HEK293 (cell line): ENCODE data around the gene HSP90AA1.

Source experiments
- CTCF ChIA-PET: fragments of 350-600 bp; formaldehyde crosslinking; extraction: SDS; loops from one replicate; lab custom pipeline; 2021; ENCODE audit warnings: antibody characterized with exemption; lab: Yijun Ruan, JAX
- POLR2A ChIA-PET: fragments of 300-600 bp; formaldehyde crosslinking; extraction: SDS; loops from one replicate; lab custom pipeline; 2020; ENCODE audit warnings: antibody characterized with exemption, inconsistent platforms; lab: Yijun Ruan, JAX
- H3K27ac ChIP-seq: fragments of 200-500 bp; sonication (Bioruptor generic); 2 replicates; pipeline ENCODE4 v1.5.1; 2014; ENCODE audit warnings: low read depth, low read length, control low read depth, inconsistent platforms; ENCODE audit errors: extremely low read depth
- H3K36me3 ChIP-seq, 2 experiments: fragments of 200-500 bp in 1 of 2; sonication (Bioruptor generic) in 1 of 2; 1 replicate in 1 of 2; 2 replicates in 1 of 2; pipeline ENCODE4 v1.5.1; 2014 to 2017; ENCODE audit warnings: inconsistent platforms in 2 of 2, low read length in 2 of 2; ENCODE audit not compliant: control insufficient read depth in 2 of 2, insufficient read depth in 1 of 2
- H3K4me1 ChIP-seq: fragments of 200-500 bp; sonication (Bioruptor generic); 2 replicates; pipeline ENCODE4 v1.5.1; 2014; ENCODE audit warnings: mild to moderate bottlenecking, low read length, inconsistent platforms; ENCODE audit not compliant: control insufficient read depth, insufficient read depth
- H3K4me3 ChIP-seq: 2 replicates; pipeline ENCODE4 v1.5.1; 2011; ENCODE audit warnings: low read depth, mild to moderate bottlenecking, control low read depth, low read length, moderate library complexity
- H3K9me3 ChIP-seq: fragments of 200-500 bp; sonication (Bioruptor generic); 2 replicates; pipeline ENCODE4 v1.5.1; 2014; ENCODE audit warnings: low read depth, low read length, inconsistent platforms; ENCODE audit not compliant: control insufficient read depth, insufficient read depth
- EGR2 ChIP-seq: fragments of 450-650 bp; formaldehyde crosslinking; IDR thresholded peaks from 2 replicates; pipeline ENCODE4 v1.5.1; 2016; ENCODE audit warnings: low read depth, missing biosample characterization, missing genetic modification characterization
- KLF10 ChIP-seq: fragments of 450-650 bp; IDR thresholded peaks from 2 replicates; pipeline ENCODE4 v1.5.1; 2018; ENCODE audit warnings: missing biosample characterization, mild to moderate bottlenecking, missing genetic modification characterization
- RBAK ChIP-seq: fragments of 450-650 bp; formaldehyde crosslinking; IDR thresholded peaks from 2 replicates; pipeline ENCODE4 v1.5.1; 2016; ENCODE audit warnings: missing biosample characterization, missing genetic modification characterization
- SCRT1 ChIP-seq: fragments of 450-650 bp; formaldehyde crosslinking; IDR thresholded peaks from 2 replicates; pipeline ENCODE4 v1.5.1; 2016; ENCODE audit warnings: missing biosample characterization, missing genetic modification characterization, borderline replicate concordance
- SP2 ChIP-seq: fragments of 450-650 bp; formaldehyde crosslinking; IDR thresholded peaks from 2 replicates; pipeline ENCODE4 v1.5.1; 2016; ENCODE audit warnings: missing biosample characterization, missing genetic modification characterization
- SP3 ChIP-seq: fragments of 450-650 bp; formaldehyde crosslinking; IDR thresholded peaks from 2 replicates; pipeline ENCODE4 v1.5.1; 2016; ENCODE audit warnings: missing biosample characterization, missing genetic modification characterization
- TRIM28 ChIP-seq: IDR thresholded peaks from 2 replicates; pipeline ENCODE4 v1.6.1; 2011; ENCODE audit warnings: low read length, control low read depth, borderline replicate concordance
- ZFP3 ChIP-seq: fragments of 450-650 bp; formaldehyde crosslinking; IDR thresholded peaks from 2 replicates; pipeline ENCODE4 v1.5.1; 2016; ENCODE audit warnings: low read depth, missing biosample characterization, missing genetic modification characterization
- ZFP37 ChIP-seq: fragments of 450-650 bp; formaldehyde crosslinking; IDR thresholded peaks from 2 replicates; pipeline ENCODE4 v1.5.1; 2016; ENCODE audit warnings: missing biosample characterization, missing genetic modification characterization
- ZFP41 ChIP-seq: fragments of 450-650 bp; formaldehyde crosslinking; IDR thresholded peaks from 2 replicates; pipeline ENCODE4 v1.5.1; 2016; ENCODE audit warnings: missing biosample characterization, missing genetic modification characterization, borderline replicate concordance
- ZFP69B ChIP-seq: fragments of 450-650 bp; formaldehyde crosslinking; IDR thresholded peaks from 2 replicates; pipeline ENCODE4 v1.5.1; 2016; ENCODE audit warnings: missing biosample characterization, missing genetic modification characterization
- ZIC2 ChIP-seq: fragments of 450-650 bp; formaldehyde crosslinking; IDR thresholded peaks from 2 replicates; pipeline ENCODE4 v1.5.1; 2016; ENCODE audit warnings: missing biosample characterization, missing genetic modification characterization
- ZNF2 ChIP-seq: fragments of 450-650 bp; formaldehyde crosslinking; IDR thresholded peaks from 2 replicates; pipeline ENCODE4 v1.5.1; 2016; ENCODE audit warnings: missing biosample characterization, missing genetic modification characterization
- ZNF221 ChIP-seq: fragments of 450-650 bp; formaldehyde crosslinking; IDR thresholded peaks from 2 replicates; pipeline ENCODE4 v1.5.1; 2017; ENCODE audit warnings: missing biosample characterization, missing genetic modification characterization, borderline replicate concordance
- ZNF248 ChIP-seq: fragments of 450-650 bp; formaldehyde crosslinking; IDR thresholded peaks from 2 replicates; pipeline ENCODE4 v1.5.1; 2017; ENCODE audit warnings: missing biosample characterization, missing genetic modification characterization
- ZNF311 ChIP-seq: fragments of 450-650 bp; formaldehyde crosslinking; IDR thresholded peaks from 2 replicates; pipeline ENCODE4 v1.5.1; 2017; ENCODE audit warnings: missing biosample characterization, missing genetic modification characterization, borderline replicate concordance
- ZNF341 ChIP-seq: fragments of 450-650 bp; formaldehyde crosslinking; IDR thresholded peaks from 2 replicates; pipeline ENCODE4; 2016; ENCODE audit warnings: low read depth, missing biosample characterization, missing genetic modification characterization
- ZNF394 ChIP-seq: fragments of 450-650 bp; formaldehyde crosslinking; IDR thresholded peaks from 2 replicates; pipeline ENCODE4 v1.5.1; 2016; ENCODE audit warnings: missing biosample characterization, missing genetic modification characterization, mild to moderate bottlenecking, moderate library complexity, borderline replicate concordance
- ZNF426 ChIP-seq: fragments of 450-650 bp; formaldehyde crosslinking; IDR thresholded peaks from 2 replicates; pipeline ENCODE4 v1.5.1; 2017; ENCODE audit warnings: missing biosample characterization, missing genetic modification characterization, mild to moderate bottlenecking, inconsistent platforms, moderate library complexity
- ZNF560 ChIP-seq: fragments of 450-650 bp; formaldehyde crosslinking; IDR thresholded peaks from 2 replicates; pipeline ENCODE4 v1.5.1; 2017; ENCODE audit warnings: missing biosample characterization, missing genetic modification characterization, borderline replicate concordance
- ZNF580 ChIP-seq: fragments of 450-650 bp; formaldehyde crosslinking; IDR thresholded peaks from 2 replicates; pipeline ENCODE4 v1.5.1; 2016; ENCODE audit warnings: missing biosample characterization, missing genetic modification characterization
- ZNF654 ChIP-seq: fragments of 450-650 bp; formaldehyde crosslinking; IDR thresholded peaks from 2 replicates; pipeline ENCODE4 v1.5.1; 2016; ENCODE audit warnings: low read depth, missing biosample characterization, missing genetic modification characterization
- ZNF701 ChIP-seq: fragments of 450-650 bp; formaldehyde crosslinking; IDR thresholded peaks from 2 replicates; pipeline ENCODE4 v1.5.1; 2016; ENCODE audit warnings: missing biosample characterization, missing genetic modification characterization
- ZNF747 ChIP-seq: fragments of 450-650 bp; formaldehyde crosslinking; IDR thresholded peaks from 2 replicates; pipeline ENCODE4 v1.5.1; 2016; ENCODE audit warnings: missing biosample characterization, missing genetic modification characterization
- TF ChIP-seq, protein P1 (sequence below): fragments of 450-650 bp; formaldehyde crosslinking; IDR thresholded peaks from 2 replicates; pipeline ENCODE4 v1.5.1; 2016; ENCODE audit warnings: missing biosample characterization, missing genetic modification characterization
- TF ChIP-seq, protein P2 (sequence below): fragments of 450-650 bp; formaldehyde crosslinking; IDR thresholded peaks from 2 replicates; pipeline ENCODE4 v1.5.1; 2016; ENCODE audit warnings: missing biosample characterization, missing genetic modification characterization
- TF ChIP-seq, protein P3 (sequence below): fragments of 450-650 bp; formaldehyde crosslinking; IDR thresholded peaks from 2 replicates; pipeline ENCODE4 v1.5.1; 2016; ENCODE audit warnings: missing biosample characterization, missing genetic modification characterization

The HSP90AA1 gene

GRCh38 chr14:102063808-102064429 is 22.9 kb downstream of the HSP90AA1 start:
- no peaks in the 10 kb centered on the region for H3K36me3 ChIP-seq
- CTCF ChIA-PET: interaction anchor here (1.9 kb wide), 1 partner anchor 33 kb away, joined by 12 read pairs; no protein-coding TSS in a partner anchor
- no peak for TF ChIP-seq ZNF221
- TF ChIP-seq ZFP41: no peak
- TF ChIP-seq ZIC2 (tag by site-specific recombination): no peak
- no peak for TF ChIP-seq RBAK
- no peak for TF ChIP-seq ZNF426
- TF ChIP-seq, protein P1, sequence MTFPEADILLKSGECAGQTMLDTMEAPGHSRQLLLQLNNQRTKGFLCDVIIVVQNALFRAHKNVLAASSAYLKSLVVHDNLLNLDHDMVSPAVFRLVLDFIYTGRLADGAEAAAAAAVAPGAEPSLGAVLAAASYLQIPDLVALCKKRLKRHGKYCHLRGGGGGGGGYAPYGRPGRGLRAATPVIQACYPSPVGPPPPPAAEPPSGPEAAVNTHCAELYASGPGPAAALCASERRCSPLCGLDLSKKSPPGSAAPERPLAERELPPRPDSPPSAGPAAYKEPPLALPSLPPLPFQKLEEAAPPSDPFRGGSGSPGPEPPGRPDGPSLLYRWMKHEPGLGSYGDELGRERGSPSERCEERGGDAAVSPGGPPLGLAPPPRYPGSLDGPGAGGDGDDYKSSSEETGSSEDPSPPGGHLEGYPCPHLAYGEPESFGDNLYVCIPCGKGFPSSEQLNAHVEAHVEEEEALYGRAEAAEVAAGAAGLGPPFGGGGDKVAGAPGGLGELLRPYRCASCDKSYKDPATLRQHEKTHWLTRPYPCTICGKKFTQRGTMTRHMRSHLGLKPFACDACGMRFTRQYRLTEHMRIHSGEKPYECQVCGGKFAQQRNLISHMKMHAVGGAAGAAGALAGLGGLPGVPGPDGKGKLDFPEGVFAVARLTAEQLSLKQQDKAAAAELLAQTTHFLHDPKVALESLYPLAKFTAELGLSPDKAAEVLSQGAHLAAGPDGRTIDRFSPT (tag by site-specific recombination): no peak
- TF ChIP-seq ZNF701: no peak
- no peak for TF ChIP-seq SP3 (tag by site-specific recombination)
- no peak for TF ChIP-seq ZFP3 (tag by site-specific recombination)
- TF ChIP-seq ZNF580 (tag by site-specific recombination): no peak
- TF ChIP-seq ZNF2 (tag by site-specific recombination): no peak
- no peak for TF ChIP-seq ZNF311 (tag by site-specific recombination)
- no peak for TF ChIP-seq ZNF747 (tag by site-specific recombination)
- TF ChIP-seq ZNF248: no peak
- TF ChIP-seq ZNF560: no peak
- no peak for TF ChIP-seq EGR2 (tag by site-specific recombination)
- no peak for TF ChIP-seq ZFP37 (tag by site-specific recombination)
- no peak for TF ChIP-seq TRIM28
- TF ChIP-seq ZNF654 (tag by site-specific recombination): no peak
- TF ChIP-seq, all 188 proteins: peak for 0
- H3K27ac ChIP-seq: no peak overlapping the region
- H3K9me3 ChIP-seq: no peaks in the 10 kb centered on the region
- H3K4me3 ChIP-seq: no peak overlapping the region
- POLR2A ChIA-PET: interaction anchor here (1.1 to 1.8 kb wide), 4 partner anchors 11 to 16 kb away, joined by 3 to 7 read pairs (median 4); no protein-coding TSS in a partner anchor
- H3K4me1 ChIP-seq: no peaks in the 10 kb centered on the region

GRCh38 chr14:102063109-102063807 is 23.6 kb downstream of the HSP90AA1 start:
- H3K4me1 ChIP-seq: no peaks in the 10 kb centered on the region
- H3K4me3 ChIP-seq: no peak overlapping the region
- H3K27ac ChIP-seq: no peak overlapping the region
- ChIA-PET CTCF (interaction anchor here (0.7 to 1.9 kb wide), 3 partner anchors 33 to 69 kb away, joined by 3 to 12 read pairs (median 4); no protein-coding TSS in a partner anchor), POLR2A (interaction anchor here (0.7 to 1.8 kb wide), 5 partner anchors 12 to 22 kb away, joined by 3 to 7 read pairs (median 5); no protein-coding TSS in a partner anchor)
- H3K9me3 ChIP-seq: no peaks in the 10 kb centered on the region
- H3K36me3 ChIP-seq: no peaks in the 10 kb centered on the region
- TF ChIP-seq ZNF394 (tag by site-specific recombination) (0 out of 2 replicates have a peak, but pooled peaks have one; percentile 14), SCRT1 (tag by site-specific recombination) (no peak), ZFP69B (tag by site-specific recombination) (peak; percentile 91), SP3 (tag by site-specific recombination) (0 out of 2 replicates have a peak, but pooled peaks have one; percentile 25), ZNF341 (tag by site-specific recombination) (0 out of 2 replicates have a peak, but pooled peaks have one; percentile 17), SP2 (tag by site-specific recombination) (0 out of 2 replicates have a peak, but pooled peaks have one; percentile 36), KLF10 (peak; percentile 18; the same call in 1 of the 2 replicates)
- TF ChIP-seq, protein P2, sequence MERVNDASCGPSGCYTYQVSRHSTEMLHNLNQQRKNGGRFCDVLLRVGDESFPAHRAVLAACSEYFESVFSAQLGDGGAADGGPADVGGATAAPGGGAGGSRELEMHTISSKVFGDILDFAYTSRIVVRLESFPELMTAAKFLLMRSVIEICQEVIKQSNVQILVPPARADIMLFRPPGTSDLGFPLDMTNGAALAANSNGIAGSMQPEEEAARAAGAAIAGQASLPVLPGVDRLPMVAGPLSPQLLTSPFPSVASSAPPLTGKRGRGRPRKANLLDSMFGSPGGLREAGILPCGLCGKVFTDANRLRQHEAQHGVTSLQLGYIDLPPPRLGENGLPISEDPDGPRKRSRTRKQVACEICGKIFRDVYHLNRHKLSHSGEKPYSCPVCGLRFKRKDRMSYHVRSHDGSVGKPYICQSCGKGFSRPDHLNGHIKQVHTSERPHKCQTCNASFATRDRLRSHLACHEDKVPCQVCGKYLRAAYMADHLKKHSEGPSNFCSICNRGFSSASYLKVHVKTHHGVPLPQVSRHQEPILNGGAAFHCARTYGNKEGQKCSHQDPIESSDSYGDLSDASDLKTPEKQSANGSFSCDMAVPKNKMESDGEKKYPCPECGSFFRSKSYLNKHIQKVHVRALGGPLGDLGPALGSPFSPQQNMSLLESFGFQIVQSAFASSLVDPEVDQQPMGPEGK (tag by site-specific recombination): peak; percentile 42; the same call in 1 of the 2 replicates
- TF ChIP-seq, protein P3, sequence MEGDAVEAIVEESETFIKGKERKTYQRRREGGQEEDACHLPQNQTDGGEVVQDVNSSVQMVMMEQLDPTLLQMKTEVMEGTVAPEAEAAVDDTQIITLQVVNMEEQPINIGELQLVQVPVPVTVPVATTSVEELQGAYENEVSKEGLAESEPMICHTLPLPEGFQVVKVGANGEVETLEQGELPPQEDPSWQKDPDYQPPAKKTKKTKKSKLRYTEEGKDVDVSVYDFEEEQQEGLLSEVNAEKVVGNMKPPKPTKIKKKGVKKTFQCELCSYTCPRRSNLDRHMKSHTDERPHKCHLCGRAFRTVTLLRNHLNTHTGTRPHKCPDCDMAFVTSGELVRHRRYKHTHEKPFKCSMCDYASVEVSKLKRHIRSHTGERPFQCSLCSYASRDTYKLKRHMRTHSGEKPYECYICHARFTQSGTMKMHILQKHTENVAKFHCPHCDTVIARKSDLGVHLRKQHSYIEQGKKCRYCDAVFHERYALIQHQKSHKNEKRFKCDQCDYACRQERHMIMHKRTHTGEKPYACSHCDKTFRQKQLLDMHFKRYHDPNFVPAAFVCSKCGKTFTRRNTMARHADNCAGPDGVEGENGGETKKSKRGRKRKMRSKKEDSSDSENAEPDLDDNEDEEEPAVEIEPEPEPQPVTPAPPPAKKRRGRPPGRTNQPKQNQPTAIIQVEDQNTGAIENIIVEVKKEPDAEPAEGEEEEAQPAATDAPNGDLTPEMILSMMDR: peak; percentile 39; the same call in 1 of the 2 replicates
